ENCODE results near the gene TDRD9. TPM values are rescaled to one million over a fixed set of nuclear protein-coding genes. Genes with fewer than 3 reads are reported as not detected.
"Not testable (repeated sequence)": the region's sequence is repeated elsewhere in the genome, so short reads cannot be mapped to it uniquely, and the experiment has no call there.

Gene TDRD9
- total RNA-seq, 4 donors from 2014 or later: 2.0 to 3.2 (median 2.6) TPM

- Histone ChIP-seq H3K9me3 (no peaks in the 10 kb centered on the region), H3K4me1 (peaks cover 37 to 54% (median 45%) of the 10 kb centered on the region in 4 donors), H3K36me3 (peaks cover 29 to 54% (median 46%) of the 10 kb centered on the region in 4 donors), H3K27me3 (no peaks in the 10 kb centered on the region), H3K27ac (replicated peaks in 1 of 4) (peak overlapping the region in 1 of 4 donors; percentile 6), H3K4me3 (no peak overlapping the region)
- intact Hi-C loops (cut with DNase I): loop anchor here (10.0 kb wide), 1 partner anchor 342 kb away; no protein-coding TSS in a partner anchor
- no peak for DNase-seq (ENCODE audit: extremely low spot score)
- WGBS: 74% methylated on average over 14 of the region's 14 CpGs
- no peak for TF ChIP-seq EP300 (IDR thresholded peaks at IDR 0.05)
- no peak for TF ChIP-seq POLR2AphosphoS5 (IDR thresholded peaks at IDR 0.05)
- TF ChIP-seq CTCF (IDR thresholded peaks at IDR 0.05): no peak
- TF ChIP-seq POLR2A (IDR thresholded peaks at IDR 0.05; ENCODE audit: low read depth): no peak
Observed at GRCh38 chr14:103916636-103917262, 11.5 kb upstream of the TDRD9 start.

GRCh38 chr14:103920981-103921854 lies 7.0 kb upstream of the TDRD9 start:
- intact Hi-C loops (cut with DNase I): no loop called here
- Histone ChIP-seq H3K4me1 (peaks cover 38 to 48% (median 45%) of the 10 kb centered on the region in 4 donors), H3K27ac (replicated peaks in 1 of 4) (peak overlapping the region; percentile 75 to 88 (median 87)), H3K4me3 (peak overlapping the region; percentile 70 to 99 (median 83)), H3K36me3 (peaks cover 0 to 14% (median 6%) of the 10 kb centered on the region in 4 donors), H3K9me3 (no peaks in the 10 kb centered on the region), H3K27me3 (peaks cover 0 to 15% (median 0%) of the 10 kb centered on the region in 4 donors)
- under 1% methylated on average over 26 of the region's 58 CpGs for WGBS
- peak; percentile 96 for DNase-seq (ENCODE audit: extremely low spot score)
- TF ChIP-seq POLR2AphosphoS5 (IDR thresholded peaks at IDR 0.05) (peak; percentile 89 to 96), CTCF (IDR thresholded peaks at IDR 0.05) (peak; percentile 98 to 99 (median 99)), POLR2A (IDR thresholded peaks at IDR 0.05; ENCODE audit: low read depth) (peak; percentile 12), EP300 (IDR thresholded peaks at IDR 0.05) (no peak)

GRCh38 chr14:103921855-103922200 lies 6.4 kb upstream of the TDRD9 start:
- H3K27ac ChIP-seq (replicated peaks in 1 of 4); H3K9me3 ChIP-seq; intact Hi-C loops (cut with DNase I); H3K36me3 ChIP-seq; DNase-seq (ENCODE audit: extremely low spot score): not testable (repeated sequence)
- H3K27me3 ChIP-seq: peaks cover 0 to 15% (median 0%) of the 10 kb centered on the region in 4 donors
- peaks cover 34 to 42% (median 39%) of the 10 kb centered on the region in 4 donors for H3K4me1 ChIP-seq
- 69% methylated on average over 12 of the region's 12 CpGs for WGBS
- H3K4me3 ChIP-seq: peak overlapping the region; percentile 70 to 99 (median 83)

GRCh38 chr14:103923863-103924262 lies 4.4 kb upstream of the TDRD9 start:
- TF ChIP-seq POLR2A (IDR thresholded peaks at IDR 0.05; ENCODE audit: low read depth) (no peak), EP300 (IDR thresholded peaks at IDR 0.05) (no peak), CTCF (IDR thresholded peaks at IDR 0.05) (no peak), POLR2AphosphoS5 (IDR thresholded peaks at IDR 0.05) (no peak)
- no peak overlapping the region for H3K27ac ChIP-seq (replicated peaks in 1 of 4)
- no peak for DNase-seq (ENCODE audit: extremely low spot score)
- no peak overlapping the region for H3K4me3 ChIP-seq
- H3K9me3 ChIP-seq: no peaks in the 10 kb centered on the region
- WGBS: 17% methylated on average over 6 of the region's 6 CpGs
- H3K4me1 ChIP-seq: peaks cover 21 to 28% (median 24%) of the 10 kb centered on the region in 4 donors
- H3K36me3 ChIP-seq: no peaks in the 10 kb centered on the region
- intact Hi-C loops (cut with DNase I): no loop called here
- H3K27me3 ChIP-seq: peaks cover 0 to 33% (median 0%) of the 10 kb centered on the region in 4 donors

- H3K27ac ChIP-seq (replicated peaks in 1 of 4): no peak overlapping the region
- H3K4me1 ChIP-seq: peaks cover 6 to 14% (median 9%) of the 10 kb centered on the region in 4 donors
- no peak for TF ChIP-seq POLR2A (IDR thresholded peaks at IDR 0.05; ENCODE audit: low read depth)
- no peak for TF ChIP-seq POLR2AphosphoS5 (IDR thresholded peaks at IDR 0.05)
- no peak for TF ChIP-seq EP300 (IDR thresholded peaks at IDR 0.05)
- TF ChIP-seq CTCF (IDR thresholded peaks at IDR 0.05): no peak
- peaks cover 0 to 36% (median 0%) of the 10 kb centered on the region in 4 donors for H3K27me3 ChIP-seq
- no peaks in the 10 kb centered on the region for H3K36me3 ChIP-seq
- H3K4me3 ChIP-seq: no peak overlapping the region
- no peaks in the 10 kb centered on the region for H3K9me3 ChIP-seq
- DNase-seq (ENCODE audit: extremely low spot score): no peak
- WGBS: 81% methylated on average over 5 of the region's 5 CpGs
- intact Hi-C loops (cut with DNase I): no loop called here
Observed at GRCh38 chr14:103925316-103925715, 2.9 kb upstream of the TDRD9 start.

Data from esophagus muscularis mucosa (tissue), 4 donors.